ENCODE measurements around the gene AFDN. TPM values are rescaled to one million over a fixed set of nuclear protein-coding genes. Genes with fewer than 3 reads are reported as not detected.

Gene AFDN
- total RNA-seq, 4 donors from 2014 or later, result 196 to 311 (median 224) TPM

- no peak for DNase-seq
- WGBS, 2 donors, result 92 to 94% methylated on average over 2 of the region's 2 CpGs
- no peak overlapping the region for H3K4me3 ChIP-seq (replicated peaks in 1 of 3)
- intact Hi-C loops (cut with DNase I), result no loop called here
- no peak overlapping the region for H3K27ac ChIP-seq
- H3K36me3 ChIP-seq, result peaks cover 0 to 7% of the 10 kb centered on the region in 2 donors
- no peaks in the 10 kb centered on the region for H3K9me3 ChIP-seq
- no peak for TF ChIP-seq POLR2A (IDR thresholded peaks at IDR 0.05)
- no peak for TF ChIP-seq CTCF (IDR thresholded peaks at IDR 0.05)
- H3K4me1 ChIP-seq, result peaks cover 0 to 4% of the 10 kb centered on the region in 2 donors
- no peaks in the 10 kb centered on the region for H3K27me3 ChIP-seq
Observed at GRCh38 chr6:167881327-167881726, 54.6 kb downstream of the AFDN start.

- no peak for TF ChIP-seq CTCF (IDR thresholded peaks at IDR 0.05)
- TF ChIP-seq POLR2A (IDR thresholded peaks at IDR 0.05), result no peak
- Histone ChIP-seq H3K4me1 (peaks cover 0 to 4% of the 10 kb centered on the region in 2 donors), H3K36me3 (peaks cover 0 to 7% of the 10 kb centered on the region in 2 donors), H3K9me3 (no peaks in the 10 kb centered on the region), H3K4me3 (replicated peaks in 1 of 3) (no peak overlapping the region), H3K27me3 (no peaks in the 10 kb centered on the region), H3K27ac (no peak overlapping the region)
- 96% methylated on average over 6 of the region's 6 CpGs for WGBS, 2 donors
- intact Hi-C loops (cut with DNase I), result no loop called here
- no peak for DNase-seq
Observed at GRCh38 chr6:167882244-167882643, 55.5 kb downstream of the AFDN start.

- TF ChIP-seq POLR2A (IDR thresholded peaks at IDR 0.05) (no peak), CTCF (IDR thresholded peaks at IDR 0.05) (no peak)
- Histone ChIP-seq H3K9me3 (no peaks in the 10 kb centered on the region), H3K4me1 (no peaks in the 10 kb centered on the region), H3K4me3 (replicated peaks in 1 of 3) (no peak overlapping the region), H3K36me3 (peaks cover 6 to 8% of the 10 kb centered on the region in 2 donors), H3K27me3 (no peaks in the 10 kb centered on the region), H3K27ac (no peak overlapping the region)
- DNase-seq, result no peak
- intact Hi-C loops (cut with DNase I), result no loop called here
Observed at GRCh38 chr6:167888098-167888497, 61.4 kb downstream of the AFDN start.

- Histone ChIP-seq H3K36me3 (peaks cover 6 to 8% of the 10 kb centered on the region in 2 donors), H3K9me3 (no peaks in the 10 kb centered on the region), H3K4me3 (replicated peaks in 1 of 3) (no peak overlapping the region), H3K4me1 (no peaks in the 10 kb centered on the region), H3K27me3 (no peaks in the 10 kb centered on the region), H3K27ac (no peak overlapping the region)
- DNase-seq, result no peak
- TF ChIP-seq POLR2A (IDR thresholded peaks at IDR 0.05) (no peak), CTCF (IDR thresholded peaks at IDR 0.05) (no peak)
- intact Hi-C loops (cut with DNase I), result no loop called here
- WGBS, 2 donors, result 88 to 91% methylated on average over 8 of the region's 8 CpGs
Observed at GRCh38 chr6:167892835-167893815, 66.4 kb downstream of the AFDN start.

- DNase-seq, result no peak
- H3K9me3 ChIP-seq, result no peaks in the 10 kb centered on the region
- H3K4me3 ChIP-seq (replicated peaks in 1 of 3), result no peak overlapping the region
- H3K27ac ChIP-seq, result no peak overlapping the region
- intact Hi-C loops (cut with DNase I), result loop anchor here (5.0 kb wide), 1 partner anchor 408 kb away; no protein-coding TSS in a partner anchor
- 76 to 95% methylated on average over 3 of the region's 3 CpGs for WGBS, 2 donors
- no peaks in the 10 kb centered on the region for H3K36me3 ChIP-seq
- H3K27me3 ChIP-seq, result no peaks in the 10 kb centered on the region
- TF ChIP-seq POLR2A (IDR thresholded peaks at IDR 0.05) (no peak), CTCF (IDR thresholded peaks at IDR 0.05) (no peak)
- H3K4me1 ChIP-seq, result no peaks in the 10 kb centered on the region
Observed at GRCh38 chr6:167894965-167895364, 68.3 kb downstream of the AFDN start.

All from thyroid gland (tissue), 4 donors.